GM18858 (cell line): ENCODE results near the gene TSSK2.

Experiments used
- ATAC-seq: cut with Tn5 transposase; IDR thresholded peaks from one replicate; pipeline ENCODE4 v1.9.1; 2021; ENCODE audit not compliant: unreplicated experiment

TSSK2 gene

GRCh38 chr22:19167106-19167869, 36.2 kb downstream of the TSSK2 start:
- ATAC-seq = no peak

DNA sequence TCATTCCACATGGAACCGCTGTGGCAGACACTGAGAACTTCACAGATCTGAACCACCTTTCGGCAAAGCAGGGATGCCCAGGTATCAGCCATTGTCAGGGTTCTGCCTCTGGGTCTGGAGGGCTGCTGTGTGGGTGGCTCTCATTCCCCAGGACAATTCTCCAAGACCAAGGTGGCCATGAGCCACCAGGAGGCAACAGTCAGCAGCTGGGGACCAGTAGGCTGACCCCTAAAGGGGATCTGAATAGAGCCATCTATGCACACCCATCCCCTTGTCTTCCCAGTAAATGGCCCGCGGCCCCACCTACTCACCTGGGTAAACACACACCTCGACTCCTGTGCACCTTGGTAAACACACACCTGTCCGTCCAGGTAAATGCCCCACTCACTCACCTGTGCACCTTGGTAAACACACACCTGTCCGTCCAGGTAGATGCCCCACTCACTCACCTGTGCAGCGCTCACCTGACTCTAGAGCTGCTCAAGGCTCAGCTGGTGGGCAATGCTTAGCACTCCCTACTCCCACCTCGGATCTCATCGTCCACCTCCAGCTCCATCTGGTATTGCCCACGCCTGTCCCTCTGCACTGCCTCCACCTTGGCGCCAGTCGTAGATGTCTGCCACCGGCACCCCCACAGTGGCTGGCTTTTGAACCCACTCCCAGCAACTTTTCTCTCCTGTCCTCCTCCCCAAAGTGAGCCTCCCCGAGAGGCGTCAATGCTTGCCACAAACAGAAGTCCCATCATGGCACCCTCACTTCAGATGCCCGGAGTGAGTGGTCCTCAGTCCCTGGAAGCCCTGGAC, 37.2 kb downstream of the TSSK2 start:
- no peak for ATAC-seq

GRCh38 chr22:19169002-19169946, 38.2 kb downstream of the TSSK2 start:
- no peak for ATAC-seq

GRCh38 chr22:19169947-19170318, 38.8 kb downstream of the TSSK2 start:
- no peak for ATAC-seq

GRCh38 chr22:19172213-19173046, 41.3 kb downstream of the TSSK2 start:
- no peak for ATAC-seq

DNA sequence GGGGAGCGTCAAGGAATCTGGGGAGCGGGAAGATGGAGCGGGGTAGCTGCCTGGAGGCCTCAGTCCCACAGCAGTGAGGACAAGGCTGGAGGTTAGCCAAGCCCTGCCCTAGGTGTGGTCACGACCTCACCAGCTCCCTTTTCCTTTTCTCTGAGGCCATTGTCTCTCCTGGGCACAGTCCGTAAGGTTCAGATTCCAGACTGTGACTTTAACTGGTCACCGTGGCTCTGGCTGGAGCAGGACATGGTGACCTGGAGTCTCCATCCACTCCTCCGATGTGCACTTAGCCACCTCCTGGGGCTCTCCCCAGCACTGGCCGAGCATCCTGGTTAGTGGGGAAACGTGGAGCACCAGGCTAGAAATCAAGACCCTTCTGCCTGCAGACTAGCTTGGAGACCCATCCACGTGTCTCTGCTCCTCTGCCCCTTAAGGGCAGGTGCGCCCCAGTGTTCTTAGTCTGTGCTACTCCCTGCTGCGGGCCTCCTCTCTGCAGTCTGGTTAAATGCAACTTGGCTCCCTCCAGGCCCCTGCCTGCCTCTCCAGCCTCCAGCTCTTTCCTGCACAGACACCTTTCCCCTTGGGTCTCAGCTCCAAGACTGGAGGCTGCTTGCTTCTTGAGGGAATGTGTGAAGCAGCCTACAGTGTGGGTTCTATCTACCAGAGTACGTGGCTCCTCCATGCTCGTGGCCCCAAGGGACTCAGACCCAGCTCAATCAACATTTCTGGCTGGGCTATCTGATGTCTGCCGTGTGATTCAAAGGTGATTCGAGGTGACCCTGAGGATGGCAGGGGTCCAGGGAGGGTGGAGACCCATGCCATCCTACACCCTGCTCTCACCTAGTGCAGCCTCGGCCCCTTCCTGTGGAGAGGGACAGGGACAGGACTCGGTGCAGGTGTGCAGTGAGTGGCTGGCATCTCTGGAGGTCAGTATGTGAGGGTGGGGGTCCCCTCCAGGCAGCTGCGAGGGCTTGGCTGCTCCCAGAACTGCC, 42.2 kb downstream of the TSSK2 start:
- ATAC-seq = no peak

DNA sequence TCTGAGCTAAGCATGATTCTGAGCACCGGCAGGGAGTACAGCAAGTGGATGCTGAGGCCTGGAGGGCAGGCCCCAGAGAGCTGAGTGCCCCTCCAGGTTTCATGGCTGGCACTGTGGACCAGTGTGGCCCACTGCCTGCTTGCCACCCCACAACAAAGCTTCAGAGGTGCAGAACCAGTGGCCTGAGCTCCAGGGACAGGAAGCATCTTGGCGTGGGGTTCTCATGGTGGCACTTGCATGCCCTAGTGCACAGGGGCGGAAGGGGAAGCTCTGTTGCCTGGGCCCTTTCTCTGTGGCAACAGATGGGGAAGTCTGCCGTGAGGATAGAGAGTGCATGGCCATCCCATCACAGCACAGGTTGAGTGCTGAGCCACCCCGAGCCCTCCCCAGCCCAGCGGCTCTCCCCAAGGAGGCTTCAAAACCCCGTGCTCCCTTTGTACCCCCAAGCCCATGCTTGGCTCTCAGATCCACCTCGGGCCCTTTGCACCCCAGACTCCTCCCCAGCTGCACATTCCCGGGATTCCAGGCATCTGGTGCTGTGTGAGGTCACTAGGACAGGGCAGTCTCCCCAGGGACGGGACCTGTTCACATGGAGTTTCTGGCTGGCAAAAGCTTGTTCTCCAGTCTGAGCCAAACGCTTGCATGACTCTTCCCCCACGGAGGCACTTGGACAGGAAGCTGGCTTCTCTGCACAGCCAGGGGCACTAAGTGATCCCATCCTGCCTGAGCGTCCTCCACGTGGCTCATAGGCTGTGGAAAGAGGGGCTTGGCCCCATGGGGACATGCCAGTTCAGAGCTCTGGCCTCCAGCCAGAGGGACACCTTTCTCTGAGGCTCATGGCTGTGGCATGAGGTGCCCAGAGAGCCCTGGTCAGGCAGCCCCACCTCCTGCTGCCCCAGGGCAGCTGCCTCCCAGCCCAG, 43.3 kb downstream of the TSSK2 start:
- ATAC-seq = no peak

DNA sequence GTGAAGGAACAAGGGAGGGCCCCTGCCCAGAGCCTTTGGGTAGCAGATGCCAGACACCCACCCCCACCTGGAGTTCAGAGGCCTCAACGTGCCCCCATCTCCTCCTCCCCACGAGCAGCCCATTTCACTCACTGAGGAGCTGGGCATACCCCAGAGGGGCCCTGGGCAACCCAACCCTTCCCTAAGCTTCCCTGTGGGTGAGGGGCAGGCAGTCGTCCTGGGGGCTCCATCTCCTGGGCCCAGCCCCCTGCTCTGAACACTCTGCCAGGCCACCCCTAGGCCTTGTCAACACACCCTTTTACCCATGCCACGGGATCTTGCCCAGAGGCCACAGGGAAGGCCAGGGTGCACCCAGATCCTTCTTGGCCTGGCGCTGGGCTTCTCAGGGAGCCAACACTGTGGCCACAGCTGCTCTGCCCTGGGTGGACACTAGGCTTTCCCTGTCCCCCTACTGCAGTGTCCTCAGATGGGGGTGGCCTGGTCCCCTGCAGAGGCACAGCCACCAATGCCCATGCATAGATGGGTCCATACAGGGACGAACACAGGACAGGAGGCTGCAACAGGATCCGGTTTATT, 44.0 kb downstream of the TSSK2 start:
- no peak for ATAC-seq

DNA sequence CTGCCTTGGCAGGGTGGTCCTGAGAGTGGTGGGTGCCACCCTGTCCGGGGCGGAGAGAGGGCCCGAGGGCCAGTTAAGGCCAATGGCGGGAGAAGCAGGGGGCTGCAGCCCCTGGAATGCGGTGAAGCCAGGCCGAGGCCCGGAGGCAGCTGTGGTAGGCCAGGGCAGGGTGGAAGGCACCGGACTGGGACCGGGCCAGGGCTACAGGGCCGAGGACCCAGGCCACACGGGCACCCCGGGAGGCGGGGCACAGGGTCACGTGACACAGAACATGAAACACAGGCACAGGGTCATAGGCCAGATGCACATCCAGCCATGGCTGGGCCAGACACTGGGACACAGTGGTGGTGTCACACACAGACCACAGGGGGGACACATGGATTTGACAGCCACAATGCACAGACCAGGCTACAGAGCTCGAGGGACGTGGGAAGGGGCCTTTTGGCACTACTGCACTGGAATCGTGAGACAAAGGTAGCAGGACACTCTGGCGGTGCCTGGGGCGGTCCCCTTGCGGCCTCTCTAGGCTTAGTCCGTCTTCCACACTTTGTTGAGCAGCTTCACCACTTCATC, 44.6 kb downstream of the TSSK2 start:
- ATAC-seq = no peak

DNA sequence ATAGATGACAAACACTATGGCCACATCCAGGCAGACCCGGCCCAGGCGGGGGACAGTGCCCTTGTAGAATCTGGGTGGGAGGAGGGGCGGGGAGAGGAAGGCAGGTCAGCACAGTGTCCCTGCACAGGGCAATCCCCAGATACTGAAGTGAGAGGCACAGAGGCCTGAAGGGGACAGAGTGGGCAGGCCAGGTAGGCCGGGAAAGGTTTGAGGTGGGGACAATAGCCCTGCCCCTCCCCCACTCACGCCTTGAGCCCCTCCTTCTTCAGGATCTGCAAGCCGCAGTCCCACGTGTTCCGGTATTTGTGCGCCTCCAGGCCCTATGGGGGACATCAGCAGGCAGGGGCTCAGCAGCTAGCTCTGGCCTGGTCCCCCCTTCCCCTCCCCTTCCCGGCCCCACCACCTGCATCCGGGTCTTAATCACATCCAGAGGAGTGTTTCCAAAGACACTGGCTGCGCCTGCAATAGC, 45.1 kb downstream of the TSSK2 start:
- ATAC-seq = no peak

DNA sequence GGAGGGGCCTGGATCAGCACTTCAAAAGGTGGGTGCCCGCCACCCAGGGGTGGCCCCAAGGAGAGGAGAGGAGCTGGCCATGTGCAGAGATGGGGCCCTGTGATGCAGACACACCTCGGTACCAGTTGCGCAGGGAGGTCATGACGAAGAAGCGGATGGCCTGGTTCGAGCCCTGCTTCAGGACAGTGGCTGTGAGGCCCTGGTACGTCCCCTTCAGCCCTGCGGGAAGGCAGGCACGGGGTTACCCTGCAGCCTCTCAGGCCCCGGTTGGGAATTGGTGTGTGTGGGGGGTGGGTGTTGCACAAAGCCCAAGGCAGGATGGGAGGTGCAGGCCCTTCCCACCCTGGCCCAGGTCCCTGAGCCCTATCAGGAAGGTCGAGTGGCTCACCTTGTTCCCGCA, 45.6 kb downstream of the TSSK2 start:
- ATAC-seq = no peak

- no peak for ATAC-seq
These were observed 46.3 kb downstream of the TSSK2 start for GRCh38 chr22:19177164-19178064.

GRCh38 chr22:19178065-19178656, 47.1 kb downstream of the TSSK2 start:
- peak; percentile 9 for ATAC-seq

- ATAC-seq = peak; percentile 41
These were observed 47.8 kb downstream of the TSSK2 start, which contains the start of gene SLC25A1 for GRCh38 chr22:19178657-19179496. SLC25A1 (minus strand) TSS chr22:19178736; CDS start chr22:19178673, 63 bp downstream.

DNA sequence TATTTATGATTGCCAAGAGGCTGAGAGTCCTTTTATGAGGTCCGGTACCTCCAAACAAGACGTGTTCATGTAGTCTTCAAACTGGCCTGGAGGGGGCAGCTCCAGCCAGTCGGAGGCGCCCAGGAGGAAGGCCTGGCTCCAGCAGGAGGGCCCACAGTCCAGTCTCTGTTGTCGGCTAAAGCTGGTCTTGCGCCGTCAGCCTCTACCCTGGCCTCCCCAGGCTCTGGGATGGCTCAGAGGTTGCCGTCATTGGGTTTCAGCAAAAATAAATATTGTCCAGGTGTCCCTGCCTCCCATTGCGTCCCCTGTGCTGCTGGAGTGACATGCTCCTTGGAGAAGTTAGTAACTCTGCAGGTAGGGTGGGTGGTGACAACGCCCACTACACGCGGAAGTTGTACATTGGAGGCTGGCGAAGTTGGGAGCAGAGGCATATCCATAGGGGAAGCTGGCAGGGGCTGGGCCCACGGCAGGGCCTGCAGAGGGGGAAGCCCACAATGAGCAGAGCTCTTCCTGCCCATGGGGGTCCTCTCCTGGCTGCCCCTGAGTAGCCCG, 48.5 kb downstream of the TSSK2 start:
- ATAC-seq = no peak
